KMS-11 (cell line): Measurements from ENCODE around the gene CD81.

Experiments
- H2AFZ ChIP-seq: fragments of 200-600 bp; sonication (generic); 2 replicates; pipeline ENCODE4 v1.6.1; 2016; ENCODE audit warnings: antibody characterized with exemption, mixed run types, low read depth
- H3K27ac ChIP-seq: fragments of 200-600 bp; sonication (generic); 2 replicates; pipeline ENCODE4 v1.6.1; 2016; ENCODE audit warnings: mild to moderate bottlenecking, mixed run types
- H3K27me3 ChIP-seq: fragments of 200-600 bp; sonication (generic); 2 replicates; pipeline ENCODE4 v1.6.1; 2017; ENCODE audit warnings: mild to moderate bottlenecking, low read depth, mixed run types, moderate library complexity; ENCODE audit not compliant: insufficient read depth
- H3K36me3 ChIP-seq: fragments of 200-600 bp; sonication (generic); 2 replicates; pipeline ENCODE4 v1.6.1; 2017; ENCODE audit warnings: mild to moderate bottlenecking, mixed run types; ENCODE audit not compliant: insufficient read depth
- H3K4me1 ChIP-seq: fragments of 200-600 bp; sonication (generic); 2 replicates; pipeline ENCODE4 v1.6.1; 2016; ENCODE audit warnings: mild to moderate bottlenecking, low read depth, mixed run types; ENCODE audit not compliant: poor library complexity, severe bottlenecking
- H3K4me2 ChIP-seq: fragments of 200-600 bp; sonication (generic); 2 replicates; pipeline ENCODE4 v1.7.0; 2016; ENCODE audit warnings: mild to moderate bottlenecking, mixed run types
- H3K4me3 ChIP-seq: fragments of 200-600 bp; sonication (generic); IDR thresholded peaks from 2 replicates; pipeline ENCODE4 v1.6.1; 2017; ENCODE audit warnings: low read depth, low read length, mixed read lengths; ENCODE audit not compliant: insufficient read depth
- H3K79me2 ChIP-seq: fragments of 200-600 bp; sonication (generic); 2 replicates; pipeline ENCODE4 v1.6.1; 2016; ENCODE audit warnings: low read depth, mixed run types; ENCODE audit not compliant: insufficient read depth
- H3K9ac ChIP-seq: fragments of 200-600 bp; sonication (generic); 2 replicates; pipeline ENCODE4 v1.6.1; 2016; ENCODE audit warnings: mild to moderate bottlenecking, mixed run types
- H4K20me1 ChIP-seq: fragments of 200-600 bp; sonication (generic); 2 replicates; pipeline ENCODE4 v1.6.1; 2016; ENCODE audit warnings: mild to moderate bottlenecking, mixed run types; ENCODE audit not compliant: insufficient read depth
- CTCF ChIP-seq: fragments of 200-600 bp; sonication (generic); conservative IDR thresholded peaks from 2 replicates; pipeline ENCODE4 v1.6.1; 2017; ENCODE audit warnings: low read depth, mild to moderate bottlenecking, antibody characterized with exemption, low read length, moderate library complexity, mixed read lengths

The CD81 gene

GRCh38 chr11:2368851-2369180 lies 8.3 kb upstream of the CD81 start:
- TF ChIP-seq CTCF, result no peak
- Histone ChIP-seq H3K27ac (no peak overlapping the region), H3K36me3 (no peaks in the 10 kb centered on the region), H3K79me2 (no peaks in the 10 kb centered on the region), H3K4me1 (no peaks in the 10 kb centered on the region), H3K27me3 (peaks cover 86% of the 10 kb centered on the region), H3K4me2 (no peak overlapping the region), H4K20me1 (no peaks in the 10 kb centered on the region), H3K9ac (no peak overlapping the region), H3K4me3 (no peak overlapping the region), H2AFZ (no peak overlapping the region)

GRCh38 chr11:2369320-2369719 lies 7.8 kb upstream of the CD81 start:
- peaks cover 86% of the 10 kb centered on the region for H3K27me3 ChIP-seq
- no peak overlapping the region for H3K9ac ChIP-seq
- no peak for TF ChIP-seq CTCF
- no peak overlapping the region for H3K27ac ChIP-seq
- no peaks in the 10 kb centered on the region for H3K4me1 ChIP-seq
- no peaks in the 10 kb centered on the region for H3K79me2 ChIP-seq
- H4K20me1 ChIP-seq, result no peaks in the 10 kb centered on the region
- H2AFZ ChIP-seq, result no peak overlapping the region
- no peaks in the 10 kb centered on the region for H3K36me3 ChIP-seq
- no peak overlapping the region for H3K4me2 ChIP-seq
- H3K4me3 ChIP-seq, result no peak overlapping the region

GRCh38 chr11:2369896-2370295 lies 7.2 kb upstream of the CD81 start:
- no peak for TF ChIP-seq CTCF
- Histone ChIP-seq H2AFZ (no peak overlapping the region), H4K20me1 (no peaks in the 10 kb centered on the region), H3K9ac (no peak overlapping the region), H3K4me3 (no peak overlapping the region), H3K79me2 (no peaks in the 10 kb centered on the region), H3K4me1 (no peaks in the 10 kb centered on the region), H3K27me3 (peaks cover 80% of the 10 kb centered on the region), H3K27ac (no peak overlapping the region), H3K36me3 (no peaks in the 10 kb centered on the region), H3K4me2 (no peak overlapping the region)

- Histone ChIP-seq H2AFZ (no peak overlapping the region), H3K4me1 (no peaks in the 10 kb centered on the region), H3K4me2 (no peak overlapping the region), H4K20me1 (no peaks in the 10 kb centered on the region), H3K36me3 (no peaks in the 10 kb centered on the region), H3K9ac (no peak overlapping the region), H3K27ac (no peak overlapping the region), H3K27me3 (peaks cover 49% of the 10 kb centered on the region), H3K4me3 (no peak overlapping the region), H3K79me2 (no peaks in the 10 kb centered on the region)
- no peak for TF ChIP-seq CTCF
Observed at GRCh38 chr11:2374456-2375201, 2.5 kb upstream of the CD81 start.
